Cardiac fibroblast (primary cell): ENCODE measurements around the gene RNF14.
A peak's percentile ranks its signal among the peaks of the same experiment; 100 is the strongest.

Source experiments
- DNase-seq, 2 donors: peaks; one replicate each; pipeline versions ENCODE4 v3.0.0 to v3.0.0-alpha.2; 2010; ENCODE audit warnings: low read depth in 2 of 2
- H3K4me3 ChIP-seq, 2 donors: replicated peaks in 1 of 2; 1 replicate in 1 of 2; 2 replicates in 1 of 2; pipeline ENCODE4 v1.5.1; 2011; ENCODE audit warnings: low read depth in 2 of 2, low read length in 2 of 2, mild to moderate bottlenecking in 2 of 2, moderate library complexity in 1 of 2
- TF ChIP-seq, protein P1 (sequence below): IDR thresholded peaks from one replicate; pipeline ENCODE4 v1.5.1; 2011; ENCODE audit warnings: low read depth, mild to moderate bottlenecking, low read length, inconsistent platforms

The RNF14 gene

DNA sequence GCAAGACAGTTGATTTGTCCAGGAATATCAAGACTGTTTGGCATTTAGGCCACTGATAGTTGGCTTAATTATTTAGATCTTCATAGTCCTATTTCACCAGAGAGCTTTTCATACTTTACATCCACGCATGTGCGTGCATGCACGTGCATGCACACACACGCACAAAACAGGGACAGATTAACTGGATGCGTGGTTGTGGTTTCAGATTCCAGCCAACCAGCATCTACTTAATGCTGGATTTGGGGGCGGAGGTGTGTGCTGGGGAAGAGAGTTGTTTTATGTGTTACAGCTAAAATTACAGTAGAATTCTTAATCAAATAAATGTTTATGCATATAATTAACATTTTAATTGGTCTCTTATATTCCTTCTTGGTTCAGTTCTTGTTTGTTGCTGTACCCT, 7.3 kb downstream of the RNF14 start:
- DNase-seq: no peak
- TF ChIP-seq, protein P1, sequence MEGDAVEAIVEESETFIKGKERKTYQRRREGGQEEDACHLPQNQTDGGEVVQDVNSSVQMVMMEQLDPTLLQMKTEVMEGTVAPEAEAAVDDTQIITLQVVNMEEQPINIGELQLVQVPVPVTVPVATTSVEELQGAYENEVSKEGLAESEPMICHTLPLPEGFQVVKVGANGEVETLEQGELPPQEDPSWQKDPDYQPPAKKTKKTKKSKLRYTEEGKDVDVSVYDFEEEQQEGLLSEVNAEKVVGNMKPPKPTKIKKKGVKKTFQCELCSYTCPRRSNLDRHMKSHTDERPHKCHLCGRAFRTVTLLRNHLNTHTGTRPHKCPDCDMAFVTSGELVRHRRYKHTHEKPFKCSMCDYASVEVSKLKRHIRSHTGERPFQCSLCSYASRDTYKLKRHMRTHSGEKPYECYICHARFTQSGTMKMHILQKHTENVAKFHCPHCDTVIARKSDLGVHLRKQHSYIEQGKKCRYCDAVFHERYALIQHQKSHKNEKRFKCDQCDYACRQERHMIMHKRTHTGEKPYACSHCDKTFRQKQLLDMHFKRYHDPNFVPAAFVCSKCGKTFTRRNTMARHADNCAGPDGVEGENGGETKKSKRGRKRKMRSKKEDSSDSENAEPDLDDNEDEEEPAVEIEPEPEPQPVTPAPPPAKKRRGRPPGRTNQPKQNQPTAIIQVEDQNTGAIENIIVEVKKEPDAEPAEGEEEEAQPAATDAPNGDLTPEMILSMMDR: no peak
- H3K4me3 ChIP-seq: no peak overlapping the region

DNA sequence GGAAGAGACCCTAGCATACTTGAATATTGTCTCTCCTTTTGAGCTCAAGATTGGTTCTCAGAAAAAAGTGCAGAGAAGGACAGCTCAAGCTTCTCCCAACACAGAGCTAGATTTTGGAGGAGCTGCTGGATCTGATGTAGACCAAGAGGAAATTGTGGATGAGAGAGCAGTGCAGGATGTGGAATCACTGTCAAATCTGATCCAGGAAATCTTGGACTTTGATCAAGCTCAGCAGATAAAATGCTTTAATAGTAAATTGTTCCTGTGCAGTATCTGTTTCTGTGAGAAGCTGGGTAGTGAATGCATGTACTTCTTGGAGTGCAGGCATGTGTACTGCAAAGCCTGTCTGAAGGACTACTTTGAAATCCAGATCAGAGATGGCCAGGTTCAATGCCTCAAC, 9.5 kb downstream of the RNF14 start:
- no peak for DNase-seq
- no peak overlapping the region for H3K4me3 ChIP-seq
- TF ChIP-seq, protein P1: no peak

DNA sequence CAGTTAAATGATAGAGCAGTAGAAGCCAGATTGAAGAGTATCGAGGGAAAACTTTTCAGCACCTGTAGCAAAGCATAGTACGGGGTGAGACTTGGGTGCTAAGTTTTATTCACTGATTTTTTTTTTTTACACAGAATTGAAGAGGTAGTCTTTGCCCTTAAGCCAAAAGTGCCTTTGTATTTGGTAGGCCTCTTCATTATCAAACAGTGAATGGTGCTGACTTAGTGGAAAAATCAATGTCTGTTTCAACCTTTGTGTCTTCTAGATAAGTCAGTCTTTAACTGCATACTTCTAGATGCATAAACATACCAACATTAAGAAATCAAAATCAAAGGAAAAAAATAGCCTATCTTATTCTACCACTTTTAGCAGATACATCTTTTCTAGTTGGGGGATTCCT, 13.7 kb downstream of the RNF14 start:
- no peak overlapping the region for H3K4me3 ChIP-seq
- TF ChIP-seq, protein P1: no peak
- no peak for DNase-seq

DNA sequence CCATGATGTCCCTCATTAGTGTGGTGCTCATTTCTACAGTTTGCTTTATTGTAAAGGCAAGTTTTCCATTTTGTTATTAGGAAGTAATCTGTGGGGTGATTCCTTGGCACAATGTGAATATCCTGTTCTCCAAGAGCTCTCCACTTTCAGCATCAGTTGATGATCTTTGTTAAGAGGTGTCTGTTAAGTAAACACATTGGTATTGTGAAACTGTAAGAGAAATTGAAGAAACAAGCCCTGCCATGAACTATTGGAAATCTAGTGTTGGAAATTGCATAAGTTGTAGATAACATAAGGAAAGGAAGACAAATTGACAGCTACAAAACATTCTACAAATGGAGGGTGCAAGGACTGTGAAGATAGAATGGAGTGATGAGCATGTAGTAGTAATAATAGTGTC, 17.2 kb downstream of the RNF14 start:
- no peak for DNase-seq
- TF ChIP-seq, protein P1: no peak
- no peak overlapping the region for H3K4me3 ChIP-seq

DNA sequence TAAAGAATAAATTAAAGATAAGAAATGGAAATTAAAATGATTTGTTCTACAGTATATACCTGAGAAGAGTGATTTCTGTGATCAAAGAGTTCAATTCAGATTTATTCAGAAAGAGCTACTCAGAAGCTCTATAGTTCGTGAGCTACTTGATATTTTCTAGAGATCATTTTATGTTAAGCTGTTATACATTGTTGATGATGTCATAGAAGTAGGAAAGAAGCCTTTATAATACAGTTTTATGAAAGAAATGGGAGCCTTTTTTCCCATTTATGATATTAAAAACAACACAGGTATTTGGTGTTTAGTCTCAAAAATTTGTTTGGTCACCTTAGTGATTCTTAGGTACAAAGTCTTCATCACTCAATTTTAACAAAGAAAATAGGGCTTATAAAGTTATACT, 20.8 kb downstream of the RNF14 start:
- no peak overlapping the region for H3K4me3 ChIP-seq
- no peak for DNase-seq
- TF ChIP-seq, protein P1: no peak

DNA sequence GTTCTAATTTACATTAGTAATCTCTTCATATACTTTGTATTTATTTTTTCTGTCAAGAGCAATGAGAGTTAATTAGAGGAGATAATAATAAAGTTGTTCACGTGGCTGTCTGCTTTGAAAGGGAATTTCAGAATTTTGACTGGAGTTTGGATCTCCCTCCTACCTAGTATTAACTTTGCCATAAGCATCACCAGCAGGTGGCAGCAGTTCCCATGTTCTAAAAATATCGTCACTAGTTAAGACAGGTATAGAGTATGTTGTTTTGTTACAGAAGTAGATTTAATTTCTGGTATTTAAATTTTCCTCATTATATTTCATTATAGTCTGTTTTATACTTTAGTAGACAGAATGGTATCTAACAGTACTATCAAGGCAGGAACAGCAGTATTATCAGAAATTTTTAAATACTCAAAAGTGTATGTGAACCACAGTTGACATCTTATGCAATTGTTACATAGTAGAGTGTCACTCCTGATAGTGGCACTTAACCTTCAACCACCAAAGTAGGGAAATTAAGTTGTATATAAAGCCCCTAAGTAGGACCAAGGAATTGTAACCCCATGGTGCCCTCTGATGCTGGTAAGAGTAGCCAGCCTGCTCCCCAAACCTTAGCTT, 23.6 kb downstream of the RNF14 start:
- peak; percentile 74 to 78 for DNase-seq
- no peak overlapping the region for H3K4me3 ChIP-seq
- TF ChIP-seq, protein P1: peak; percentile 61

DNA sequence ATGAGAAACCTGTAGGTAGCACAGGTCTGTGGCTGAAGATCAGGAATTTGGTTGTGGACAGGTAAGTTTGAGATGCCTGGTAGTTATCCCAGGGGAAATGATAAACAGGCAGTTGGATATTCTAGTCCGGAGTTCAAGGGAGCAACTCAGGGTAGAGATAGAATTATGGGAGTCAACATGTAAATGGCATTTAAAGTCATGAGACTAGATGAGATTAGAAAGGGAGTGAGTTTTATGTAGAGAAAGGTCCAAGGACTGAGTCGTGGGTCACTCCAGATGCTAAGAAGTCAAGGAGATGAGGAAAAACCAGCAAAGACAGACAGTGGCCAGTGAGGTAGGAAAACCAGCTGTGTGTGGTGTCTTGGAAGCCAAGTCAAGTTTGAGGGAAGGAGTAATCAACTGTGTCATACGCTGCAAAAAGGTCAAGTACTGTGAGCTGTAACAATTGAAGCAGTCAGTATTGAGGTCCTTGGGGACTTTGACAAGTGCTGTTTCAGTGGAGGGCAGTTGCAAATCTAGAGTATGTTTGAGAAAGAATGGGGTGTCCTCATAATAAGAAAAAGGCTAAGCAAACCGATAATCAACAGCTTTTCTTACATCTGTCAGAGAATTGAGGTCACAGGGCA, 25.7 kb downstream of the RNF14 start:
- no peak for DNase-seq
- H3K4me3 ChIP-seq: no peak overlapping the region
- TF ChIP-seq, protein P1: no peak
